Measurements from ENCODE around the gene EMP1.

Gene EMP1

GRCh38 chr12:13223941-13224340 lies 27.4 kb downstream of the EMP1 start:
- DNase-seq = no peak

- DNase-seq = no peak
Measured at GRCh38 chr12:13227191-13227590, 30.7 kb downstream of the EMP1 start.

- no peak for DNase-seq
Measured at GRCh38 chr12:13228579-13228978, 32.1 kb downstream of the EMP1 start.

- DNase-seq = no peak
Measured at GRCh38 chr12:13229504-13229903, 33.0 kb downstream of the EMP1 start.

- no peak for DNase-seq
Measured at GRCh38 chr12:13230500-13230899, 34.0 kb downstream of the EMP1 start.

- peak in 1 of 2 donors; percentile 82 for DNase-seq
Measured at GRCh38 chr12:13233830-13234641, 37.5 kb downstream of the EMP1 start.

GRCh38 chr12:13238204-13238603 lies 41.7 kb downstream of the EMP1 start:
- DNase-seq = no peak

- DNase-seq = no peak
Measured at GRCh38 chr12:13241833-13242488, 45.4 kb downstream of the EMP1 start.

GRCh38 chr12:13242936-13243335 lies 46.4 kb downstream of the EMP1 start:
- DNase-seq = peak in 1 of 2 donors; percentile 49

- no peak for DNase-seq
Measured at GRCh38 chr12:13243516-13244070, 47.1 kb downstream of the EMP1 start.

GRCh38 chr12:13247596-13247995 lies 51.1 kb downstream of the EMP1 start:
- no peak for DNase-seq

- no peak for DNase-seq
Measured at GRCh38 chr12:13248964-13249363, 52.4 kb downstream of the EMP1 start.

- no peak for DNase-seq
Measured at GRCh38 chr12:13250416-13250815, 53.9 kb downstream of the EMP1 start.

GRCh38 chr12:13251521-13251920 lies 55.0 kb downstream of the EMP1 start:
- DNase-seq = no peak

- DNase-seq = no peak
Measured at GRCh38 chr12:13252024-13252423, 55.5 kb downstream of the EMP1 start.

GRCh38 chr12:13252616-13253015 lies 56.1 kb downstream of the EMP1 start:
- no peak for DNase-seq

- no peak for DNase-seq
Measured at GRCh38 chr12:13253966-13254760, 57.6 kb downstream of the EMP1 start.

- peak; percentile 85 to 97 for DNase-seq
Measured at GRCh38 chr12:13255792-13256691, 59.5 kb downstream of the EMP1 start.

- DNase-seq = no peak
Measured at GRCh38 chr12:13256692-13257045, 60.1 kb downstream of the EMP1 start.

GRCh38 chr12:13257356-13257875 lies 60.9 kb downstream of the EMP1 start:
- peak in 1 of 2 donors; percentile 12 for DNase-seq

GRCh38 chr12:13258197-13258596 lies 61.7 kb downstream of the EMP1 start:
- DNase-seq = no peak

- DNase-seq = no peak
Measured at GRCh38 chr12:13258717-13259119, 62.2 kb downstream of the EMP1 start.
